Neural cell (in vitro differentiated cells): ENCODE data around the gene GAB4.

ENCODE experiments used
- EP300 ChIP-seq: fragments of 450-650 bp; conservative IDR thresholded peaks from 2 replicates; pipeline ENCODE4 v1.6.1; 2014; ENCODE audit warnings: antibody characterized with exemption, mild to moderate bottlenecking, moderate library complexity; ENCODE audit not compliant: poor library complexity, severe bottlenecking
- EZH2 ChIP-seq: fragments of 200-600, 300-800 bp; shearing (Covaris generic), sonication (generic); IDR thresholded peaks from 2 replicates; pipeline ENCODE4 v1.6.1; 2014; ENCODE audit warnings: antibody characterized with exemption, low read length, borderline replicate concordance, mild to moderate bottlenecking; ENCODE audit not compliant: insufficient read depth, poor library complexity, severe bottlenecking
- MXI1 ChIP-seq: fragments of 450-650 bp; conservative IDR thresholded peaks from 2 replicates; pipeline ENCODE4 v1.6.1; 2014; ENCODE audit warnings: antibody characterized with exemption, mild to moderate bottlenecking; ENCODE audit not compliant: poor library complexity, severe bottlenecking
- POLR2AphosphoS5 ChIP-seq: IDR thresholded peaks from 2 replicates; pipeline ENCODE4 v1.6.1; 2012
- RAD21 ChIP-seq: fragments of 450-650 bp; conservative IDR thresholded peaks from 2 replicates; pipeline ENCODE4 v1.6.1; 2014; ENCODE audit warnings: antibody characterized with exemption, mild to moderate bottlenecking, moderate library complexity
- SMC3 ChIP-seq: fragments of 450-650 bp; conservative IDR thresholded peaks from 2 replicates; pipeline ENCODE4 v1.6.1; 2014; ENCODE audit warnings: antibody characterized with exemption, mild to moderate bottlenecking, moderate library complexity; ENCODE audit not compliant: poor library complexity
- TAF1 ChIP-seq: IDR thresholded peaks from 2 replicates; pipeline ENCODE4 v1.6.1; 2012; ENCODE audit warnings: low read depth
- TF ChIP-seq, protein P1 (sequence below): fragments of 450-650 bp; IDR thresholded peaks from 2 replicates; pipeline ENCODE4 v1.5.1; 2014; ENCODE audit warnings: antibody characterized with exemption, mild to moderate bottlenecking, moderate library complexity; ENCODE audit not compliant: poor library complexity, severe bottlenecking
- TF ChIP-seq, protein P2 (sequence below): IDR thresholded peaks from 2 replicates; pipeline ENCODE4 v1.6.1; 2012; ENCODE audit warnings: borderline replicate concordance

DNA sequence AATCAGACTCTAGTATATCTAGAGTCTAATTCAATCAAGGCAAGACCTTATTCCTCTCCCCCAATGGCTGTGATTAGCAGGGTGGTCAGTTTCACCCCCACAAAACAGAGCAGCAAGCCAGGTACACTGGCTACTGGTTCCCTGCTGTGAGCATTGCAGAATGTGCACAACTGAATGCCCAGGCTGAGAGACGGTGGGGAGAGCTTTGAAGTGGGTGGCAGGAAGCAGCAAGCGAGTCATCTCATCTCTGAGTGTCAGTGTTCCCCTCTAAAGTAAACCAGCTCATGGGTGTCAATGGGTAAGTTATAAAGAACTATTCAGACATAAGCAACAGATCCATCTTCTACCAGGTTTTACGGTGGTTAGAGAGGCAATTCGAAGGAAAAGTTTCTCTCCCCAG is 37.6 kb downstream of the GAB4 start:
- TF ChIP-seq, protein P1, sequence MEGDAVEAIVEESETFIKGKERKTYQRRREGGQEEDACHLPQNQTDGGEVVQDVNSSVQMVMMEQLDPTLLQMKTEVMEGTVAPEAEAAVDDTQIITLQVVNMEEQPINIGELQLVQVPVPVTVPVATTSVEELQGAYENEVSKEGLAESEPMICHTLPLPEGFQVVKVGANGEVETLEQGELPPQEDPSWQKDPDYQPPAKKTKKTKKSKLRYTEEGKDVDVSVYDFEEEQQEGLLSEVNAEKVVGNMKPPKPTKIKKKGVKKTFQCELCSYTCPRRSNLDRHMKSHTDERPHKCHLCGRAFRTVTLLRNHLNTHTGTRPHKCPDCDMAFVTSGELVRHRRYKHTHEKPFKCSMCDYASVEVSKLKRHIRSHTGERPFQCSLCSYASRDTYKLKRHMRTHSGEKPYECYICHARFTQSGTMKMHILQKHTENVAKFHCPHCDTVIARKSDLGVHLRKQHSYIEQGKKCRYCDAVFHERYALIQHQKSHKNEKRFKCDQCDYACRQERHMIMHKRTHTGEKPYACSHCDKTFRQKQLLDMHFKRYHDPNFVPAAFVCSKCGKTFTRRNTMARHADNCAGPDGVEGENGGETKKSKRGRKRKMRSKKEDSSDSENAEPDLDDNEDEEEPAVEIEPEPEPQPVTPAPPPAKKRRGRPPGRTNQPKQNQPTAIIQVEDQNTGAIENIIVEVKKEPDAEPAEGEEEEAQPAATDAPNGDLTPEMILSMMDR: no peak
- TF ChIP-seq EZH2 (no peak), EP300 (no peak), POLR2AphosphoS5 (no peak), RAD21 (no peak), MXI1 (no peak), SMC3 (no peak), TAF1 (no peak)
- TF ChIP-seq, protein P2, sequence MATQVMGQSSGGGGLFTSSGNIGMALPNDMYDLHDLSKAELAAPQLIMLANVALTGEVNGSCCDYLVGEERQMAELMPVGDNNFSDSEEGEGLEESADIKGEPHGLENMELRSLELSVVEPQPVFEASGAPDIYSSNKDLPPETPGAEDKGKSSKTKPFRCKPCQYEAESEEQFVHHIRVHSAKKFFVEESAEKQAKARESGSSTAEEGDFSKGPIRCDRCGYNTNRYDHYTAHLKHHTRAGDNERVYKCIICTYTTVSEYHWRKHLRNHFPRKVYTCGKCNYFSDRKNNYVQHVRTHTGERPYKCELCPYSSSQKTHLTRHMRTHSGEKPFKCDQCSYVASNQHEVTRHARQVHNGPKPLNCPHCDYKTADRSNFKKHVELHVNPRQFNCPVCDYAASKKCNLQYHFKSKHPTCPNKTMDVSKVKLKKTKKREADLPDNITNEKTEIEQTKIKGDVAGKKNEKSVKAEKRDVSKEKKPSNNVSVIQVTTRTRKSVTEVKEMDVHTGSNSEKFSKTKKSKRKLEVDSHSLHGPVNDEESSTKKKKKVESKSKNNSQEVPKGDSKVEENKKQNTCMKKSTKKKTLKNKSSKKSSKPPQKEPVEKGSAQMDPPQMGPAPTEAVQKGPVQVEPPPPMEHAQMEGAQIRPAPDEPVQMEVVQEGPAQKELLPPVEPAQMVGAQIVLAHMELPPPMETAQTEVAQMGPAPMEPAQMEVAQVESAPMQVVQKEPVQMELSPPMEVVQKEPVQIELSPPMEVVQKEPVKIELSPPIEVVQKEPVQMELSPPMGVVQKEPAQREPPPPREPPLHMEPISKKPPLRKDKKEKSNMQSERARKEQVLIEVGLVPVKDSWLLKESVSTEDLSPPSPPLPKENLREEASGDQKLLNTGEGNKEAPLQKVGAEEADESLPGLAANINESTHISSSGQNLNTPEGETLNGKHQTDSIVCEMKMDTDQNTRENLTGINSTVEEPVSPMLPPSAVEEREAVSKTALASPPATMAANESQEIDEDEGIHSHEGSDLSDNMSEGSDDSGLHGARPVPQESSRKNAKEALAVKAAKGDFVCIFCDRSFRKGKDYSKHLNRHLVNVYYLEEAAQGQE: no peak
